ENCODE results near the gene SIX4. TPM values are rescaled to one million over a fixed set of nuclear protein-coding genes. Genes with fewer than 3 reads are reported as not detected.

The SIX4 gene
- total and polyA plus RNA-seq, 9 of the 15 experiments (the other 6 are each of a cell fraction or from before 2014, with no cell fraction given): 0.77 to 8.6 (median 5.6) TPM

- TF ChIP-seq KLF13 (tag; IDR thresholded peaks at IDR 0.05; ENCODE audit: borderline replicate concordance, low read depth): no peak
- TF ChIP-seq KDM4B (IDR thresholded peaks at IDR 0.05; ENCODE audit: borderline replicate concordance in 2 of 2, low read depth in 1 of 2): no peak
- TF ChIP-seq MNT (conservative IDR thresholded peaks at IDR 0.05): peak; percentile 21 to 55; a peak in 1 of 4 replicates
- TF ChIP-seq PHB (CRISPR knock-in tag; IDR thresholded peaks at IDR 0.05): no peak
- TF ChIP-seq EHMT2 (IDR thresholded peaks at IDR 0.05): peak; percentile 51; the same call in 1 of the 2 replicates
- TF ChIP-seq, protein P1, sequence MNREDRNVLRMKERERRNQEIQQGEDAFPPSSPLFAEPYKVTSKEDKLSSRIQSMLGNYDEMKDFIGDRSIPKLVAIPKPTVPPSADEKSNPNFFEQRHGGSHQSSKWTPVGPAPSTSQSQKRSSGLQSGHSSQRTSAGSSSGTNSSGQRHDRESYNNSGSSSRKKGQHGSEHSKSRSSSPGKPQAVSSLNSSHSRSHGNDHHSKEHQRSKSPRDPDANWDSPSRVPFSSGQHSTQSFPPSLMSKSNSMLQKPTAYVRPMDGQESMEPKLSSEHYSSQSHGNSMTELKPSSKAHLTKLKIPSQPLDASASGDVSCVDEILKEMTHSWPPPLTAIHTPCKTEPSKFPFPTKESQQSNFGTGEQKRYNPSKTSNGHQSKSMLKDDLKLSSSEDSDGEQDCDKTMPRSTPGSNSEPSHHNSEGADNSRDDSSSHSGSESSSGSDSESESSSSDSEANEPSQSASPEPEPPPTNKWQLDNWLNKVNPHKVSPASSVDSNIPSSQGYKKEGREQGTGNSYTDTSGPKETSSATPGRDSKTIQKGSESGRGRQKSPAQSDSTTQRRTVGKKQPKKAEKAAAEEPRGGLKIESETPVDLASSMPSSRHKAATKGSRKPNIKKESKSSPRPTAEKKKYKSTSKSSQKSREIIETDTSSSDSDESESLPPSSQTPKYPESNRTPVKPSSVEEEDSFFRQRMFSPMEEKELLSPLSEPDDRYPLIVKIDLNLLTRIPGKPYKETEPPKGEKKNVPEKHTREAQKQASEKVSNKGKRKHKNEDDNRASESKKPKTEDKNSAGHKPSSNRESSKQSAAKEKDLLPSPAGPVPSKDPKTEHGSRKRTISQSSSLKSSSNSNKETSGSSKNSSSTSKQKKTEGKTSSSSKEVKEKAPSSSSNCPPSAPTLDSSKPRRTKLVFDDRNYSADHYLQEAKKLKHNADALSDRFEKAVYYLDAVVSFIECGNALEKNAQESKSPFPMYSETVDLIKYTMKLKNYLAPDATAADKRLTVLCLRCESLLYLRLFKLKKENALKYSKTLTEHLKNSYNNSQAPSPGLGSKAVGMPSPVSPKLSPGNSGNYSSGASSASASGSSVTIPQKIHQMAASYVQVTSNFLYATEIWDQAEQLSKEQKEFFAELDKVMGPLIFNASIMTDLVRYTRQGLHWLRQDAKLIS (CRISPR knock-in tag; IDR thresholded peaks at IDR 0.05): no peak
- TF ChIP-seq MCM5 (IDR thresholded peaks at IDR 0.05; ENCODE audit: low read depth): no peak
- TF ChIP-seq POLR2G (IDR thresholded peaks at IDR 0.05; ENCODE audit: low read depth, low read length): peak; percentile 86
- 0 out of 2 replicates have a peak, but pooled peaks have one; percentile 19 for TF ChIP-seq NR2C2 (CRISPR knock-in tag; IDR thresholded peaks at IDR 0.05)
- TF ChIP-seq NR2C2 (tag; IDR thresholded peaks at IDR 0.05): 0 out of 2 replicates have a peak, but pooled peaks have one; percentile 23
- TF ChIP-seq NFRKB (IDR thresholded peaks at IDR 0.05; ENCODE audit: low read depth): peak; percentile 45; the same call in 1 of the 2 replicates
- TF ChIP-seq CTCF (IDR thresholded peaks at IDR 0.05 in 2 of 3, conservative IDR thresholded peaks at IDR 0.05 in 1 of 3; ENCODE audit: insufficient read depth in 2 of 3, low read depth in 1 of 3, low read length in 3 of 3): no peak
- TF ChIP-seq SUPT5H (IDR thresholded peaks at IDR 0.05): peak; percentile 85
- no peak for TF ChIP-seq ELK3 (CRISPR knock-in tag; IDR thresholded peaks at IDR 0.05)
- TF ChIP-seq TBL1XR1 (IDR thresholded peaks at IDR 0.05; ENCODE audit: low read length in 2 of 2): peak in 1 of 2 experiments; percentile 45; a peak in 1 of 4 replicates
- no peak for TF ChIP-seq SMAD2 (IDR thresholded peaks at IDR 0.05; ENCODE audit: low read depth, low read length)
These were observed 10.5 kb upstream of the SIX4 start, which contains the start of gene MNAT1 (continued) for GRCh38 chr14:60734465-60735242.

All from K562 (cell line).